Lower leg skin (tissue), 4 donors: Measurements from ENCODE around the gene VSIG10L. TPM values are rescaled to one million over a fixed set of nuclear protein-coding genes. Genes with fewer than 3 reads are reported as not detected.

Experiments used
- DNase-seq, 2 donors: peaks; one replicate each; pipeline ENCODE4 v3.0.0-alpha.2; 2019; ENCODE audit warnings: low spot score in 2 of 2
- H3K4me3 ChIP-seq: fragments of 200-600 bp; sonication (generic); 2 replicates; pipeline ENCODE4 v1.5.1; 2017; ENCODE audit warnings: mild to moderate bottlenecking, low read depth; ENCODE audit not compliant: poor library complexity, severe bottlenecking
- CTCF ChIP-seq, 3 donors: fragments of 450-650 bp; IDR thresholded peaks; one replicate each; pipeline ENCODE4 v1.5.1; 2016; ENCODE audit warnings: antibody characterized with exemption in 3 of 3, mild to moderate bottlenecking in 3 of 3, moderate library complexity in 2 of 3
- POLR2A ChIP-seq, 2 donors: fragments of 450-650 bp; IDR thresholded peaks; one replicate each; pipeline ENCODE4 v1.6.1; 2016 to 2017; ENCODE audit warnings: antibody characterized with exemption in 2 of 2, mild to moderate bottlenecking in 1 of 2, moderate library complexity in 1 of 2
- WGBS, 2 donors: methylation state at CpG; one replicate each; pipeline ENCODE4 v1.1.5; 2018; 5-methylcytosine and 5-hydroxymethylcytosine counted together
- intact Hi-C: fragments of 100-400 bp; cut with DNase I; formaldehyde crosslinking; loops from one replicate; pipeline ENCODE4 v1.15.0; 2023; ENCODE audit warnings: low total_unique reads
- total RNA-seq, 4 donors: library from RNA; depleted of rRNA; stranded (reverse); fragments of >200 nt; gene quantifications; one replicate each; pipeline ENCODE4 v1.1.0, GENCODE V29; 2016

The VSIG10L gene
- total RNA-seq, 4 donors from 2014 or later, result 31.0 to 42.9 (median 39.5) TPM

- 88 to 100% methylated on average over 4 of the region's 4 CpGs for WGBS, 2 donors
- no peak for DNase-seq
- intact Hi-C loops, result no loop called here
Measured at GRCh38 chr19:51330366-51330765, 11.6 kb downstream of the VSIG10L start.

DNA sequence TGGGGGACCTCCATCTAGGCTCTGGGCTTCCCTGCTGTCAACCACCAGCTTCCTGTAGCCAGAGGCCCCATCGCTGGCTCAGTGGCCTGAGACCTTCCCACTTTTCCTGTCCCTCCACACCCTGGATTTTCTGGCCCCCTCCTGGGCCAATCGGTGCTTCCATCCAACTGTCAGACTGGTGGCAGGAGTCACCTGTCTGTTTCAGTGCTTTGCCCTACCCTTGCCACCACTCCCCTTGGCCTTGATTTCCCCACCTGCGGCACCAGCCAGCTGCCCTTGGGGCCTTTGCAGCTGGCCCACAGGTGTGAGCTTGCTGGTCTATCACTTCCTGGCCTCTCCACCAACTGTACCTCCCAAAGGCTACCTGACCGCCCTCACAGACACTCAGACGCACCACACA is 12.5 kb downstream of the VSIG10L start:
- 83% methylated on average over 5 of the region's 5 CpGs for WGBS, 2 donors
- DNase-seq, result no peak
- intact Hi-C loops, result loop anchor here (10.0 kb wide), 1 partner anchor 85 kb away; the partner anchor contains the start of gene SIGLEC10
- no peak overlapping the region for H3K4me3 ChIP-seq
- no peak for TF ChIP-seq CTCF (IDR thresholded peaks at IDR 0.05)
- TF ChIP-seq POLR2A (IDR thresholded peaks at IDR 0.05), result no peak

More at GRCh38 chr19:51330366-51330765, 11.6 kb downstream of the VSIG10L start:
- no peak overlapping the region for H3K4me3 ChIP-seq
- TF ChIP-seq POLR2A (IDR thresholded peaks at IDR 0.05) (no peak), CTCF (IDR thresholded peaks at IDR 0.05) (no peak)

DNA sequence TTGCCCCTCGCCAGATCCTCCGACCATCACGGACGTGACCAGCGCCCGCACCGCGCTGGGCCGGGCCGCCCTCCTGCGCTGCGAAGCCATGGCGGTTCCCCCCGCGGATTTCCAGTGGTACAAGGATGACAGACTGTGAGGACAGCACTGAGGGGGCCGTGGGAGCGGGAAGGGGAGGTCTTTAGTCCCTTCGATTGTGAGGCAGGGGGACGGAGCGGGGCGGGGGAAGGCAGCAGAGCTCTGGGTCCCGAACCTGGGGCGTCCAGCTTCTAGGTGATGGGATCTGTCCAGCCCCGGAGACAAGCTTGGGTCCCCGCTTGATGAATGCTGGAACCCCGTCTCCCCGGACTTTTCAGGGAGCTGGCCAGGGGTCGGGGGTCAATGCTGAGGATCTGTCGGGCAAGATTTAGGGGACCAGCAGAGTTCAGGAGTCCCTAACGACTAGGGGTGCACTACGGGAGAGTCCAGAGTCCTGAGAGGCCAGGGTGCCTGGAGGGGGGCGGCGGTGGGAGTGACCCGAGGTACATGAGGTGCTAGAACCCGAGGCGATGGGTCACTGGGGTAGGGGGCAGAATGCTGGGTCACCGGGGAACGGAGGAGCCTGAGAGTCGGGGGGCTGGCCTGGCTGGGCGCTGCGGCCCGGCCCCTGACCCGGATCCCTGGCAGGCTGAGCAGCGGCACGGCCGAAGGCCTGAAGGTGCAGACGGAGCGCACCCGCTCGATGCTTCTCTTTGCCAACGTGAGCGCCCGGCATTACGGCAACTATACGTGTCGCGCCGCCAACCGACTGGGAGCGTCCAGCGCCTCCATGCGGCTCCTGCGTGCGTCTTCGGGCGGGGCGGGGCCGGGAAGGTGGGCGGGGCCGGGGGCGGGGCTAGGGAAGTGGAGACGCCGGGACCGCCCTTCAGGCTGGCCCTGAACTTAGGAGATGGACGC is 14.6 kb downstream of the VSIG10L start:
- H3K4me3 ChIP-seq, result no peak overlapping the region
- 4 to 7% methylated on average over 44 to 73 of the region's 75 CpGs for WGBS, 2 donors
- intact Hi-C loops, result loop anchor here (10.0 kb wide), 1 partner anchor 87 kb away; the partner anchor contains the start of gene SIGLEC10
- TF ChIP-seq CTCF (IDR thresholded peaks at IDR 0.05) (no peak), POLR2A (IDR thresholded peaks at IDR 0.05) (no peak)
- DNase-seq, result no peak

- WGBS, 2 donors, result 13 to 29% methylated on average over 18 to 25 of the region's 36 CpGs
- no peak for DNase-seq
- no peak overlapping the region for H3K4me3 ChIP-seq
- intact Hi-C loops, result loop anchor here (10.0 kb wide), 1 partner anchor 88 kb away; the partner anchor contains the start of gene SIGLEC10
- TF ChIP-seq POLR2A (IDR thresholded peaks at IDR 0.05) (no peak), CTCF (IDR thresholded peaks at IDR 0.05) (no peak)
Measured at GRCh38 chr19:51326216-51327065, 15.5 kb downstream of the VSIG10L start.

GRCh38 chr19:51325161-51325976 is 16.6 kb downstream of the VSIG10L start:
- no peak for TF ChIP-seq POLR2A (IDR thresholded peaks at IDR 0.05)
- no peak for TF ChIP-seq CTCF (IDR thresholded peaks at IDR 0.05)
- no peak for DNase-seq
- no peak overlapping the region for H3K4me3 ChIP-seq
- intact Hi-C loops, result loop anchor here (10.0 kb wide), 1 partner anchor 89 kb away; the partner anchor contains the start of gene SIGLEC10
- 71 to 73% methylated on average over 26 of the region's 26 CpGs for WGBS, 2 donors
